Activated CD8-positive, alpha-beta memory T cell treated with anti-CD3 and anti-CD28 coated beads, Interleukin-2, amount 10 ng/mL, durations not matched to agents 7 days and 5 days (primary cell): Measurements from ENCODE around the gene SEC16B. TPM values are rescaled to one million over a fixed set of nuclear protein-coding genes. Genes with fewer than 3 reads are reported as not detected.
"Not testable (repeated sequence)": the region's sequence is repeated elsewhere in the genome, so short reads cannot be mapped to it uniquely, and the experiment has no call there.

Experiments used
- ATAC-seq: fragments of 150-1000 bp; cut with Tn5 transposase; one replicate; pipeline ENCODE4 v1.10.0; 2021; ENCODE audit warnings: moderate library complexity
- CTCF ChIA-PET: fragments of 350-600 bp; sonication (Branson Sonifier 250); formaldehyde crosslinking; loops from one replicate; lab custom pipeline; 2021; ENCODE audit warnings: antibody characterized with exemption; lab: Charles Lee
- DNase-seq: peaks from one replicate; pipeline ENCODE4 v3.0.0-alpha.2; 2020
- H3K27ac Mint-ChIP-seq: one replicate; pipeline ENCODE4 v1.8.0; 2021; ENCODE audit warnings: mild to moderate bottlenecking, mixed read lengths
- H3K27me3 Mint-ChIP-seq: one replicate; pipeline ENCODE4 v1.8.0; 2021; ENCODE audit warnings: mixed read lengths
- H3K36me3 Mint-ChIP-seq: one replicate; pipeline ENCODE4 v1.8.0; 2021; ENCODE audit warnings: mild to moderate bottlenecking, mixed read lengths
- H3K4me1 Mint-ChIP-seq: one replicate; pipeline ENCODE4 v1.8.0; 2021; ENCODE audit warnings: mixed read lengths
- H3K4me3 Mint-ChIP-seq: one replicate; pipeline ENCODE4 v1.8.0; 2021; ENCODE audit warnings: mild to moderate bottlenecking, moderate library complexity, mixed read lengths
- H3K9me3 Mint-ChIP-seq: one replicate; pipeline ENCODE4 v1.8.0; 2022; ENCODE audit warnings: low read depth, mixed read lengths
- total RNA-seq, 2 experiments: library from RNA; stranded (reverse); gene quantifications; one replicate each; pipeline ENCODE4 v1.2.3, GENCODE V29; 2021

SEC16B gene
- total RNA-seq, 2 experiments from 2014 or later, result 0.42 TPM; not detected in 1

DNA sequence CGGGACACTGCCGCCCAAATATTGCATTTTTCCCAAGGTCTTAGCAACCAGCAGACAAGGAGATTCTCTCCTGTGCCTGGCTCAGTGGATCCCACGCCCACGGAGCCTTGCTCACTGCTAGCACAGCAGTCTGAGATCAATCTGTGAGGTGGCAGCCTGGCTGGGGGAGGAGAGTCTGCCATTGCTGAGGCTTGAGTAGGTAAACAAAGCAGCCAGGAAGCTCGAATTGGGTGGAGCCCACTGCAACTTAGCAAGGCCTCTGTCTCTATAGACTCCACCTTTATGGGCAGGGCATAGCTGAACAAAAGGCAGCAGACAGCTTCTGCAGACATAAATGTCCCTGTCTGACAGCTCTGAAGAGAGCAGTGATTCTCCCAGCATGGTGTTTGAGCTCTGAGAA, 16.4 kb upstream of the SEC16B start:
- ATAC-seq, H3K27me3 Mint-ChIP-seq, H3K4me3 Mint-ChIP-seq, H3K4me1 Mint-ChIP-seq, H3K27ac Mint-ChIP-seq, DNase-seq, H3K9me3 Mint-ChIP-seq, CTCF ChIA-PET, H3K36me3 Mint-ChIP-seq: not testable (repeated sequence)

GRCh38 chr1:177984761-177985160, 14.9 kb upstream of the SEC16B start:
- CTCF ChIA-PET, result no interaction called here
- Mint-ChIP-seq H3K4me3 (no peak overlapping the region), H3K36me3 (no peaks in the 10 kb centered on the region)

GRCh38 chr1:177984136-177984525, 14.3 kb upstream of the SEC16B start:
- CTCF ChIA-PET, result no interaction called here
- no peaks in the 10 kb centered on the region for H3K36me3 Mint-ChIP-seq
- no peaks in the 10 kb centered on the region for H3K27me3 Mint-ChIP-seq
- DNase-seq (no peak), ATAC-seq (no peak)
- no peaks in the 10 kb centered on the region for H3K9me3 Mint-ChIP-seq
- H3K4me1 Mint-ChIP-seq, result no peaks in the 10 kb centered on the region
- no peak overlapping the region for H3K4me3 Mint-ChIP-seq
- no peak overlapping the region for H3K27ac Mint-ChIP-seq

More at GRCh38 chr1:177984761-177985160, 14.9 kb upstream of the SEC16B start:
- ATAC-seq (no peak), DNase-seq (no peak)
- no peaks in the 10 kb centered on the region for H3K4me1 Mint-ChIP-seq
- H3K27ac Mint-ChIP-seq, result no peak overlapping the region
- peaks cover 3% of the 10 kb centered on the region for H3K9me3 Mint-ChIP-seq
- H3K27me3 Mint-ChIP-seq, result no peaks in the 10 kb centered on the region

DNA sequence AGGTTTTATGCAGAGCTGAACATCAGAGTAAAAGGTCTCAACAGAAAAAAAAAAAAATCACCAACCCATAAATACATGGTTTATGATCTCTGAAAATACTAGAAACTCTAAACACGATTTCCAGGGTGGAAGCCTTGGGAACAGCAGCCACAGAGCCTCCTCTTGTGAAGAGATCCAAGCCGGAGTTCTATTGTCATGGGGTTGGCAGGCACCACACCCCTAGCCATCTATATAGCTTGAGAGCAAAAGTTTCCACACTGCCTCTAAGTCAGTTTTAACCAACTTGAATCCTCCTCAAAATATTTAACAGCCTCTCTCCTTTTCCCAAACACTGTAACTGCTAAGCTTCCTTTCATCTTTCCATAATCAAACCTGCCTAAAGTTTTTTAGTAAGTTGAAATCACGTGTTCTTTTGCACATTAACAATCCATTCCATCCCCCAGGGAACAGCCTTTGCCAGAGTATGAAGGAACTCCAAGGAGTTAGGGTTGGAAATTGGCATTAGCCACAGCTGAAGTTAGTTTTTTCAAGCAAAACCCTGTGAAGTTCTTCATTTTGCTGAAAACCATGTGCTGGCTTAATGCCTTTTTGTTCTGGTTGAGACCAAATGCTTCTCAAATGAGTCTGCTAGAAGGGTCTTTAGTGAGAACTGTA, 13.8 kb upstream of the SEC16B start:
- CTCF ChIA-PET, result no interaction called here

DNA sequence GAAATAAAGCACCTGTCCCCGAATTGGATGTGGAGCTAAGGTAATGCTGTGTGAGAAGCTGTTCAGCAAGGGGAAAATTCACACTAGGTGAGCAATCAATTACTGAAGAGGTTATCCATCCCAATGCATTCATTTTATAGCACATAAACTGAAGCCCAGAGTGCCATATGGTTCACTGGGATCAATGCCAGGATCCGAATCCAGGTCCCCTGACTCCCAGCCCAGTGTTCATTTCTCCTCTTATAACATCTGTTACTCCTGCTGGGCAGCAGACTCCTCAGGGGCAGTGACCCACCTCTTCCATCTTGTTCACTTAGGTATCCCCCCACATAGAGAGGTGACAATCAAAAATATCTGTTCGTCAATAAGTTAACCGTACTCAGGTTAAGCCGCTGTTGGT, 13.2 kb upstream of the SEC16B start:
- no peaks in the 10 kb centered on the region for H3K4me1 Mint-ChIP-seq
- ATAC-seq (no peak), DNase-seq (no peak)
- no peaks in the 10 kb centered on the region for H3K36me3 Mint-ChIP-seq
- no peaks in the 10 kb centered on the region for H3K27me3 Mint-ChIP-seq
- CTCF ChIA-PET, result no interaction called here
- H3K4me3 Mint-ChIP-seq, result no peak overlapping the region
- H3K27ac Mint-ChIP-seq, result no peak overlapping the region
- H3K9me3 Mint-ChIP-seq, result no peaks in the 10 kb centered on the region

More for the DNA sequence above, 13.8 kb upstream of the SEC16B start:
- Mint-ChIP-seq H3K27ac (no peak overlapping the region), H3K4me1 (no peaks in the 10 kb centered on the region), H3K27me3 (no peaks in the 10 kb centered on the region), H3K36me3 (no peaks in the 10 kb centered on the region), H3K4me3 (no peak overlapping the region), H3K9me3 (no peaks in the 10 kb centered on the region)
- DNase-seq (no peak), ATAC-seq (no peak)

DNA sequence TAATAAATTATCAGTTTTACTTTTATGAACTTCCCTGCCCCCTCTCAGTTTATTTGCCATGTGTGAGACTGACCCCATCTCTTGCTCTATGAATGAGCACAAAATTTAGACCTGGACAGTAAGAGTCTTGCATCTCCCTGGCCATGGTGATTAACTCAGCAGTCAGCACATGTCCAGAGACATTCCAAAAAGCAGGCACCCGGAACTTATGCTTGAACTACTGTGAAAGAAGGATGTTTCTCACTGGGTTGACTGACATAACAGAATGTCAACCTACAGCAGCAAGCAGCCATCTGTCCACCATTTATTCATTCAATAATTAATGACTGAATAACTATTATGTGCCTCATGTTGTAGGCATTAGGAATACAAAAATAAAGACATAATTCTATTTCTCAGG, 11.3 kb upstream of the SEC16B start:
- no peak overlapping the region for H3K27ac Mint-ChIP-seq
- DNase-seq (no peak), ATAC-seq (no peak)
- no peak overlapping the region for H3K4me3 Mint-ChIP-seq
- CTCF ChIA-PET, result no interaction called here
- H3K4me1 Mint-ChIP-seq, result no peaks in the 10 kb centered on the region
- no peaks in the 10 kb centered on the region for H3K36me3 Mint-ChIP-seq
- no peaks in the 10 kb centered on the region for H3K27me3 Mint-ChIP-seq
- no peaks in the 10 kb centered on the region for H3K9me3 Mint-ChIP-seq

- CTCF ChIA-PET, result no interaction called here
- Mint-ChIP-seq H3K9me3 (no peaks in the 10 kb centered on the region), H3K4me3 (no peak overlapping the region), H3K27me3 (no peaks in the 10 kb centered on the region), H3K4me1 (no peaks in the 10 kb centered on the region), H3K27ac (no peak overlapping the region), H3K36me3 (no peaks in the 10 kb centered on the region)
- DNase-seq (no peak), ATAC-seq (no peak)
Observed at GRCh38 chr1:177979272-177979671, 9.4 kb upstream of the SEC16B start.

DNA sequence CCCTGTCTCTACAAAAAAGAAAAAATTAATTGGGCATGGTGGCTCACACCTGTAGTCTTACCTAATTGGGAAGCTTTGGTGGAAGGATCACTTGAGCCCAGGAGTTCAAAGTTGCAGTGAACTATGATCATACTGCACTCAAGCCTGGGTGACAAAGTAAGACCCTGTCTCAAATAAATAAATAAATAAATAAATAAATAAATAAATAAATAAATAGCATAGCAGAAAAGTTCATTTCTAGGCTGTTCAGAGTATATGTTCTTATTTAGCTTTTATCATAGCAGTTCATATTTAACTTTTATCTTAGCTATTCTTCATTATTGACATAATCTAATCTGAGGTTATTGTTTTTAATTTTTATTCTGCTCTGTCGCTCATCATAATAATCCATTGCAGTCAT, 8.7 kb upstream of the SEC16B start:
- ATAC-seq (no peak), DNase-seq (no peak)
- H3K36me3 Mint-ChIP-seq, result no peaks in the 10 kb centered on the region
- no peaks in the 10 kb centered on the region for H3K27me3 Mint-ChIP-seq
- no peak overlapping the region for H3K27ac Mint-ChIP-seq
- H3K9me3 Mint-ChIP-seq, result no peaks in the 10 kb centered on the region
- CTCF ChIA-PET, result no interaction called here
- no peaks in the 10 kb centered on the region for H3K4me1 Mint-ChIP-seq
- H3K4me3 Mint-ChIP-seq, result no peak overlapping the region

DNA sequence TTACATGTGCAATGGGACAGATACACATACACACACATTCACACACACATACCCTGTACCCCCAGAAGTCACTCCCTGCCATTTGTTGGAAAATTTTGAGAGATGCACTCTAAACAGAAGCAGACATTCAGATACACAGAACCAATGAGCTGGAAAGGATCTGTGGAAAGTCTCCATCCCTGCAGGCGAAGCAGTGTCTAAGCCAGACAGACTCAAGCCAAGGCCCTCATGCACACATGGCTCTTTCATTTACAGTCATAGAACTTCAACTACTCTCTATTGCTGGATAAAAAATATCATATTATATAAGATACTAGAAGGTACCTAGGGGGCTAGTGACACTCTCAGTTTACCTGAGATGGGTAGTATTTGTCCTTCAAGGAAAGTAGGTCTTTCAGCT, 7.3 kb upstream of the SEC16B start:
- ATAC-seq (no peak), DNase-seq (no peak)
- Mint-ChIP-seq H3K9me3 (no peaks in the 10 kb centered on the region), H3K27me3 (no peaks in the 10 kb centered on the region), H3K4me1 (no peaks in the 10 kb centered on the region), H3K27ac (no peak overlapping the region), H3K36me3 (no peaks in the 10 kb centered on the region), H3K4me3 (no peak overlapping the region)
- CTCF ChIA-PET, result no interaction called here

DNA sequence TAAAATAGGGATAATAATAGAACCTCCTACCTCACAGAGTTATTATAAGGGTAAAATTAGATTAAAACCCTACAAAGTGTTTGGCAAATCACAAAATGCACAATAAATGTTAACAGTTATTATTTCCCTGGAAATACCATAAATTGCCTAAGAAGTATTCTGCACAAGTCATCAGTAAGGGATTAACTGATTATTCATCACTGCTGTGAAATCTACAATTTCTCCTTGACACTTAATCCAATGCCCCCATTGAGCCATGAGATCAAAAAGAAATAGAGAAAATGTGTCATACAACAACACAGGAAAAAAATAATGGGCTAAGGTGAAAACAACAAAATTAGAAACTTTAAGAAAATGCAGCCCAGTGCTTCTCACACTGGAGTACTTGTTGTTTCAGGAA, 6.7 kb upstream of the SEC16B start:
- H3K27me3 Mint-ChIP-seq, result no peaks in the 10 kb centered on the region
- ATAC-seq (no peak), DNase-seq (no peak)
- H3K4me1 Mint-ChIP-seq, result no peaks in the 10 kb centered on the region
- H3K27ac Mint-ChIP-seq, result no peak overlapping the region
- H3K9me3 Mint-ChIP-seq, result no peaks in the 10 kb centered on the region
- H3K36me3 Mint-ChIP-seq, result no peaks in the 10 kb centered on the region
- no peak overlapping the region for H3K4me3 Mint-ChIP-seq
- CTCF ChIA-PET, result no interaction called here

DNA sequence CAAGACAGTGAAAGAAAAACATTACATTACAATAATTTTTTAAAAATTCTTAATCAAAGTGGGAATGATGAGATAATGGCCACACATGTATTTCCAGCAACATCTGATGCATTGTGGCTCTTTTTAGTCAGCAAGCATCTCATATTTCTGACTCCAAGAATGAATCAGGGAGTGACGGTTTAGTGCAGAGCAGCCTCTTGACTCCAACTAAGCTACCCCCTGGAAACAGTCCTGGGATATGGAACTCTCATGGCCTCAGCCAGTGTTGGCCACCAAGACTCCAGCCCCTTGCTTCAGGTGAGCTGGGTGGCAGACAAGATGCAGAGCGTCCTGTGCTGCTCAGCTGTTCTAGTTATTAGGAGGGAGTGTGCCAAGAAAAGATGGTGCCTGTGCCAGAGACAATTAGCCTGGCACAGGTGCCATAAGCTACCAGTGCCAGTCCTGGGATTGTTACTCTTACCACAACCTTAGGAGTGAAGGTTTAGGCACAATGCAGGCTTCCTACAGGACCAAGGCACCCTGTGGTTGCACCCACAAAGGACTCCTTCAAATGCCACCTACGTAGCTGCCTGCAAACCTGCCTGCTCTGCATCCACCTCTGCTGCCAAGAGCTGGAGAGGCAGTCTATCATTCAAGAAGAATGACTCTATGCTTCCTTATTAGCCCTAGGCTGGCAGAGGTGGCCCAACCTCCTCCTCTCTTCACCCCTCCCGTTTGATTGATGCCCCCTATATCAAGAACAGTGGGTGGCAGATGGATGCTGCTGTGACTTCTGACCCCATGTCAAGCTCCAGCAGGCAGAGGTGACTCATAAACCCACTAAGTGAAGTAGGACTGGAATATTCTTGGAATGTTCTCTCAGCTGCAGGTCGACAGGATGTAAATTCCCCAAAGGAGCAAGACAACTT, 6.0 kb upstream of the SEC16B start:
- Mint-ChIP-seq H3K4me1 (no peaks in the 10 kb centered on the region), H3K36me3 (no peaks in the 10 kb centered on the region), H3K4me3 (no peak overlapping the region), H3K27me3 (no peaks in the 10 kb centered on the region), H3K27ac (no peak overlapping the region), H3K9me3 (no peaks in the 10 kb centered on the region)
- CTCF ChIA-PET, result no interaction called here
- ATAC-seq, result no peak
- DNase-seq, result no peak

DNA sequence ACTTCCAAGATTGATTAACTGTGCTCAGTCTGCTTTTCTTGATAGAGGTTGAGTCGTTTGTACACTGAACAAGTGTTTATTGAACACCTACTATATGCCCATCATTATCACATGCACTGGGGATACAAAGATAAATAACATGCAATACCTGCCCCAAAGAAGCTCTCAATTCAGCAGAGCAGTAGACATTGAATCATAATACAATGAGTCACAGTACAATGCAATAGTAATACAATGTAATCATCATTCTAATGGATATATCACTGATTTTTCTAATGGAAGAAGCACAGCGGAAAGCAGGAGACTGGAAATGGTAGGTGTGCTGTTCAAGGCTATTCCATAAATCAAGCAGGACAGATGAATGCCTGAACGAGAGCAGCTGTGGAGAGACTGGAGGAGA, 3.7 kb upstream of the SEC16B start:
- no peak overlapping the region for H3K4me3 Mint-ChIP-seq
- H3K27ac Mint-ChIP-seq, result no peak overlapping the region
- H3K4me1 Mint-ChIP-seq, result no peaks in the 10 kb centered on the region
- H3K9me3 Mint-ChIP-seq, result no peaks in the 10 kb centered on the region
- no peaks in the 10 kb centered on the region for H3K27me3 Mint-ChIP-seq
- DNase-seq (no peak), ATAC-seq (no peak)
- CTCF ChIA-PET, result no interaction called here
- no peaks in the 10 kb centered on the region for H3K36me3 Mint-ChIP-seq

DNA sequence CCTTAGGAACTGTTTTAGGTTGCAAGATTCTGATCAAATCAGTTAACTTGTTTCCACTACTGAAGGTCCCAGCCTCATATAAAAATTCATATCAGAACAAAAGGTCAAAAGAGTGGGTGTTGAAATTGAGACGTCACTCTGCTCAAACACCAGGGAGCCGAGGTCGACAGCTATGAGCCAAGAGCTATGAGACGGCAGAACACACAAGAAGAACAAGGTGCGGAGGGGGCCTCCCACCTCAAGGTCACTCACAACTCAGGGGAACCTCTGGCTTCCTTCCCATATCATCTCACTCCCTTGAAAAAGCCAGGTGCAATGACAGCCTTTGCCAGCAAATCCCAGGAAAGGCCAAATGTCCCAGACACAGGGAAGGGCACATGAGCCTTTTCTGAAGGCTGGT, 749 bp downstream of the SEC16B start:
- CTCF ChIA-PET, result no interaction called here

DNA sequence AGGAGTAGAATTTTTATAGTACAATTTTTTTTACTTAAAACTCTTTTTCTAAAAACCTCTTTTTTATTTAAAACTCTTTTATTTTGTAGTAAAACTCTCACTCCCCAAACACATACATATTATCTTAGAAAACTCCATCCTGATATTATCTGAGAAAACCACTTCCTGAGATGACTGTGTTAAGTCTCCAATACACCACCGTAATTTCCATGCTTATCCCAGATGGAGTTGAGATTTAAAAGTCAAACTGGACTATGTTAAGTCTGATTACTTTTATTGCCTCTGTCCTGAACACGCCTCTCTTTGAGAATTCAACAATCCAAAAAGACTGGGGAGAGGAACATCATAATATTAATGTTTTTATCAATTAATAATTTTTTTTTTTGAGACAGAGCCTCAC, 3.7 kb downstream of the SEC16B start:
- Mint-ChIP-seq H3K9me3 (peaks cover 2% of the 10 kb centered on the region), H3K4me3 (no peak overlapping the region), H3K27ac (no peak overlapping the region), H3K4me1 (no peaks in the 10 kb centered on the region), H3K27me3 (no peaks in the 10 kb centered on the region), H3K36me3 (no peaks in the 10 kb centered on the region)
- CTCF ChIA-PET, result no interaction called here
- DNase-seq, result no peak
- ATAC-seq, result no peak

More for the DNA sequence above, 749 bp downstream of the SEC16B start:
- H3K4me1 Mint-ChIP-seq, result no peaks in the 10 kb centered on the region
- no peak for ATAC-seq
- H3K9me3 Mint-ChIP-seq, result peaks cover 2% of the 10 kb centered on the region
- DNase-seq, result no peak
- no peak overlapping the region for H3K27ac Mint-ChIP-seq
- no peak overlapping the region for H3K4me3 Mint-ChIP-seq
- no peaks in the 10 kb centered on the region for H3K36me3 Mint-ChIP-seq
- no peaks in the 10 kb centered on the region for H3K27me3 Mint-ChIP-seq
